Mucosa of descending colon (tissue), 3 donors: ENCODE results near the gene ASPG. TPM values are rescaled to one million over a fixed set of nuclear protein-coding genes. Genes with fewer than 3 reads are reported as not detected.

ENCODE experiments used
- ATAC-seq: fragments of 200-7000 bp; cut with Tn5 transposase; one replicate; pipeline ENCODE4 v1.9.1; 2020; ENCODE audit warnings: mild to moderate bottlenecking, moderate library complexity
- DNase-seq, 3 donors: peaks; one replicate each; pipeline ENCODE4 v3.0.0-alpha.2; 2020
- H3K36me3 ChIP-seq: fragments of 200-600 bp; one replicate; pipeline ENCODE4 v1.8.0; 2021; ENCODE audit warnings: low read depth, mild to moderate bottlenecking
- H3K4me1 ChIP-seq: fragments of 200-600 bp; one replicate; pipeline ENCODE4 v1.8.0; 2021; ENCODE audit warnings: low read depth, mild to moderate bottlenecking
- H3K4me3 ChIP-seq: fragments of 200-600 bp; one replicate; pipeline ENCODE4 v1.8.0; 2021; ENCODE audit warnings: mild to moderate bottlenecking
- H3K9me3 ChIP-seq: fragments of 200-600 bp; one replicate; pipeline ENCODE4 v1.8.0; 2021; ENCODE audit warnings: mild to moderate bottlenecking
- CTCF ChIP-seq: fragments of 200-600 bp; IDR thresholded peaks from one replicate; pipeline ENCODE4 v1.8.0; 2022; ENCODE audit warnings: antibody characterized with exemption, mild to moderate bottlenecking
- intact Hi-C, 2 donors: fragments of 100-400 bp; cut with DNase I in 1 of 2; cut with micrococcal nuclease in 1 of 2; formaldehyde crosslinking; loops; one replicate each; pipeline versions ENCODE4 v1.11.0 to v1.11.1; 2022; cut with DNase I, micrococcal nuclease
- total RNA-seq, 3 donors: library from RNA; stranded (reverse); fragmentation: NEBNext Ultra II Directional in 2 of 3; extraction: Animal tissue kit (Norgen Biotek cat#: 25700) in 2 of 3; gene quantifications; one replicate each; pipeline versions ENCODE4 v1.2.1 to v1.2.4, GENCODE V29; 2021 to 2023
- donor health status: DM: no; HTN: no; CAD: no; lungs with moderate emphysema.
- donor health status: DM: no; HTN: no; CAD: no.
- donor health status: DM: no; HTN: yes; CAD: no.

The ASPG gene
- total RNA-seq, 3 donors from 2014 or later = 2.1 to 15.0 (median 14.2) TPM

GRCh38 chr14:104108570-104109541 is 23.4 kb downstream of the ASPG start:
- ATAC-seq (no peak), DNase-seq (peak; percentile 12 to 49 (median 31))
- H3K36me3 ChIP-seq = no peaks in the 10 kb centered on the region
- intact Hi-C loops = no loop called here
- no peak for TF ChIP-seq CTCF
- no peaks in the 10 kb centered on the region for H3K9me3 ChIP-seq
- H3K4me1 ChIP-seq = peaks cover 41% of the 10 kb centered on the region
- H3K4me3 ChIP-seq = no peak overlapping the region

DNA sequence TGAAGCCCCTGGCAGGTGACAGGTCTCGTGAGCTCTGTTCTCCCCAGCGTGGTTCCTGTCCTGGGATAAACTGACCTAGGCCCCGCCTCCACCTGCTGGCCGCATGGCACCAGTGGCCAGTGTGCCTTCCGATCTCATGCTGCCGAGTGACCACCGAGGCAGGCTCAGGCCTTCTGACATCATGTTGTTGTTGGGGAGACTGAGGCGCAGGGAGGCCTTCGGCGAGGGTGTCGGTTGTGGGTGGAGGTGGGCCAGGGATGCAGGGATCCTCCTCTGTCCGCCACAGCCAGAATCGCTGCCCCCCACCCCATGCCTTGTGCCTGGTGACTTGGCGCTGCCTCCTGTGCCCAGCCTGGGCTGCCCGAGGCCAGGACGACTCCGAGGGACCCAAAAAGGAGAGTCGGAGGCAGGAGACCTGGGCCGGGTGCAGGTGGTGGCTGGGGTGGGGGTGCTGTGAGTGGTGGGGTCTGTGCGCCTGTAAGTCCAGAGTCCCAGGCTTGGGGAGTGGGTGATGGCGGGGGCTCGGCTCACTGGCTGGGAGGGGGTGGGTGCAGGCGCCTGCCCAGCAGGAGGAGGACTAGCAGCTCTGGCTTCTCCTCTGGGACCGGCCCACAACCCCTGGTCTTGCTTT is 24.3 kb downstream of the ASPG start:
- H3K4me3 ChIP-seq = no peak overlapping the region
- no peak for TF ChIP-seq CTCF
- DNase-seq (peak in 2 of 3 donors; percentile 32 to 36), ATAC-seq (no peak)
- no peaks in the 10 kb centered on the region for H3K9me3 ChIP-seq
- H3K36me3 ChIP-seq = no peaks in the 10 kb centered on the region
- peaks cover 39% of the 10 kb centered on the region for H3K4me1 ChIP-seq
- intact Hi-C loops = no loop called here

- DNase-seq = peak in 1 of 3 donors; percentile 41
- Histone ChIP-seq H3K4me1 (peaks cover 31% of the 10 kb centered on the region), H3K4me3 (no peak overlapping the region), H3K36me3 (no peaks in the 10 kb centered on the region), H3K9me3 (no peaks in the 10 kb centered on the region)
- intact Hi-C loops = no loop called here
- TF ChIP-seq CTCF = no peak
- no peak for ATAC-seq
Measured at GRCh38 chr14:104110491-104111209, 25.1 kb downstream of the ASPG start.

DNA sequence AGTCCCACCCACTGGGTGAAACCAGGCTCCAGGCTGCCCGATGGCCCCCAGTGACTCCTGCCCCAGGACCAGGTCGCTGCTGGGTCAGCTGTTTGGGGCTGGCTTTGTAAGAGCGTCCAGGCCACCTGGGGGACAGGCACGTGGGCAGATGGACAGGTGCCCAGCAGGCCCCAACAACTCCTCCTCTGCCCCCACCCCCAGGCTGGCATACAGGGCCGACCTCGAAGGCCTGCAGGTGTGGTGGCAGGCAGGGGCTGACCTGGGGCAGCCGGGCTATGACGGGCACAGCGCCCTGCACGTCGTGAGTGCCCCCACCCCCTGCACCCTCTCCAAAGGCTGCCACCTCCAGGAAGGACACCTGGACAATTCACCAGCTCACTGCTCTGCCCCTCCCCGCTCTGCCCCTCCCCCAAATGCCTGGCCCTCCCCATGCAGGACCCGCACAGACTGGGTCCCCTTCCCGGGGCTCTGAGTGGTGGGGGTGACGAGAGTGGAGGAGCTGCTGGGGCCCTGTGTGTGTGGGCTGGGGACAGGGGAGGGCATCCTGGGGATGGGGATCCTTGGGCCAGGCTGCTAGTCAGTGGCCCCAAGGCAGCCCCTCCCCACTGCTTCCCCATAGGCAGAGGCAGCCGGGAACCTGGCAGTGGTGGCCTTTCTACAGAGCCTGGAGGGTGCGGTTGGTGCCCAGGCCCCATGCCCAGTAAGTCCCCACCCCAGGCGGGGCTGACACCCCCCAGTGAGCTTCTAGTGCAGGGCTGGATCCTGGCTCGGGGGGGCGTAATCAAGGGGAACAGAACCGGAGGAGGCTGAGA is 26.0 kb downstream of the ASPG start:
- Histone ChIP-seq H3K4me1 (peaks cover 22% of the 10 kb centered on the region), H3K9me3 (no peaks in the 10 kb centered on the region), H3K36me3 (no peaks in the 10 kb centered on the region), H3K4me3 (no peak overlapping the region)
- no peak for ATAC-seq
- peak in 2 of 3 donors; percentile 36 to 55 for DNase-seq
- TF ChIP-seq CTCF = no peak
- intact Hi-C loops = no loop called here

GRCh38 chr14:104112113-104112505 is 26.6 kb downstream of the ASPG start:
- no peak for TF ChIP-seq CTCF
- DNase-seq = peak in 1 of 3 donors; percentile 33
- H3K9me3 ChIP-seq = no peaks in the 10 kb centered on the region
- no peaks in the 10 kb centered on the region for H3K36me3 ChIP-seq
- intact Hi-C loops = no loop called here
- H3K4me1 ChIP-seq = peaks cover 20% of the 10 kb centered on the region
- H3K4me3 ChIP-seq = no peak overlapping the region
- ATAC-seq = no peak
